HG02973 (cell line): ENCODE results near the gene PRPF39.
"Not testable (repeated sequence)": the region's sequence is repeated elsewhere in the genome, so short reads cannot be mapped to it uniquely, and the experiment has no call there.

ENCODE experiments used
- ATAC-seq: cut with Tn5 transposase; IDR thresholded peaks from one replicate; pipeline ENCODE4 v1.9.1; 2021; ENCODE audit warnings: moderate library complexity; ENCODE audit not compliant: unreplicated experiment

Gene PRPF39

GRCh38 chr14:45081096-45081495 lies 2.8 kb upstream of the PRPF39 start:
- ATAC-seq = not testable (repeated sequence)

- no peak for ATAC-seq
Observed at GRCh38 chr14:45082420-45082819, 1.5 kb upstream of the PRPF39 start.

- no peak for ATAC-seq
Observed at GRCh38 chr14:45083617-45083975, 320 bp upstream of the PRPF39 start.

- ATAC-seq = no peak
Observed at GRCh38 chr14:45084946-45085346, 1.0 kb downstream of the PRPF39 start.

- ATAC-seq = peak; percentile 79
Observed at GRCh38 chr14:45089813-45090212, 5.9 kb downstream of the PRPF39 start.

- ATAC-seq = no peak
Observed at GRCh38 chr14:45091710-45092109, 7.8 kb downstream of the PRPF39 start.

GRCh38 chr14:45094275-45094674 lies 10.4 kb downstream of the PRPF39 start:
- no peak for ATAC-seq

- ATAC-seq = no peak
Observed at GRCh38 chr14:45095143-45095542, 11.2 kb downstream of the PRPF39 start.

- ATAC-seq = no peak
Observed at GRCh38 chr14:45096218-45096617, 12.3 kb downstream of the PRPF39 start.

GRCh38 chr14:45103806-45104205 lies 19.9 kb downstream of the PRPF39 start:
- no peak for ATAC-seq

- no peak for ATAC-seq
Observed at GRCh38 chr14:45104561-45104960, 20.6 kb downstream of the PRPF39 start.

GRCh38 chr14:45112896-45113781 lies 29.2 kb downstream of the PRPF39 start:
- no peak for ATAC-seq

GRCh38 chr14:45114327-45114726 lies 30.4 kb downstream of the PRPF39 start:
- no peak for ATAC-seq

GRCh38 chr14:45118594-45118993 lies 34.7 kb downstream of the PRPF39 start:
- ATAC-seq = no peak

- ATAC-seq = no peak
Observed at GRCh38 chr14:45120096-45120495, 36.2 kb downstream of the PRPF39 start.

- ATAC-seq = no peak
Observed at GRCh38 chr14:45123271-45123670, 39.4 kb downstream of the PRPF39 start.

GRCh38 chr14:45125754-45126153 lies 41.8 kb downstream of the PRPF39 start:
- no peak for ATAC-seq

GRCh38 chr14:45128963-45129629 lies 45.2 kb downstream of the PRPF39 start:
- ATAC-seq = no peak

GRCh38 chr14:45133683-45134050 lies 49.8 kb downstream of the PRPF39 start:
- no peak for ATAC-seq

GRCh38 chr14:45134051-45134958 lies 50.4 kb downstream of the PRPF39 start, which contains the start of gene FKBP3:
Gene FKBP3, minus strand, starts transcription at chr14:45134481. Its CDS starts 25 bp downstream, at chr14:45134456.
- peak; percentile 88 for ATAC-seq

GRCh38 chr14:45135156-45135555 lies 51.2 kb downstream of the PRPF39 start:
- ATAC-seq = no peak
